Lung (tissue), 12 donors: Measurements from ENCODE around the gene SYNGAP1. TPM values are rescaled to one million over a fixed set of nuclear protein-coding genes. Genes with fewer than 3 reads are reported as not detected.

ENCODE experiments used
- ATAC-seq: fragments of 200-7000 bp; cut with Tn5 transposase; one replicate; pipeline ENCODE4 v1.9.1; 2020; ENCODE audit warnings: moderate number of reproducible peaks; ENCODE audit not compliant: insufficient read depth, low FRiP score
- DNase-seq, 3 donors: peaks; one replicate each; pipeline ENCODE4 v3.0.0-alpha.2; 2013 to 2017
- H3K27ac ChIP-seq, 2 donors: one replicate each; pipeline ENCODE4 v1.5.1; 2013; ENCODE audit warnings: mild to moderate bottlenecking in 2 of 2, moderate library complexity in 2 of 2, control low read depth in 1 of 2, inconsistent platforms in 1 of 2, low read depth in 1 of 2, low read length in 1 of 2
- H3K27me3 ChIP-seq, 3 donors: one replicate each; pipeline ENCODE4 v1.5.1; 2013; ENCODE audit warnings: low read length in 2 of 3; ENCODE audit not compliant: control insufficient read depth in 3 of 3, insufficient read depth in 3 of 3
- H3K36me3 ChIP-seq, 4 donors: one replicate each; pipeline ENCODE4 v1.5.1; 2013; ENCODE audit warnings: low read length in 4 of 4, mild to moderate bottlenecking in 1 of 4, moderate library complexity in 1 of 4; ENCODE audit not compliant: control insufficient read depth in 4 of 4, insufficient read depth in 4 of 4
- H3K4me1 ChIP-seq, 5 donors: one replicate each; pipeline ENCODE4 v1.5.1; 2013; ENCODE audit warnings: low read length in 5 of 5, mild to moderate bottlenecking in 2 of 5, moderate library complexity in 1 of 5; ENCODE audit not compliant: control insufficient read depth in 5 of 5, insufficient read depth in 5 of 5
- H3K4me3 ChIP-seq: one replicate; pipeline ENCODE4 v1.5.1; 2013; ENCODE audit warnings: mild to moderate bottlenecking, control low read depth, moderate library complexity
- H3K9ac ChIP-seq, 2 donors: one replicate each; pipeline ENCODE4 v1.5.1; 2013; ENCODE audit warnings: low read length in 2 of 2, control low read depth in 1 of 2; ENCODE audit not compliant: insufficient read depth in 1 of 2
- H3K9me3 ChIP-seq, 4 donors: one replicate each; pipeline ENCODE4 v1.5.1; 2013; ENCODE audit warnings: low read length in 3 of 4, mild to moderate bottlenecking in 1 of 4, moderate library complexity in 1 of 4; ENCODE audit not compliant: control insufficient read depth in 4 of 4, insufficient read depth in 3 of 4
- CTCF ChIP-seq: IDR thresholded peaks from 2 replicates; pipeline ENCODE4 v1.5.1; 2012; ENCODE audit warnings: mild to moderate bottlenecking; ENCODE audit errors: control extremely low read depth, extremely low read depth
- WGBS, 2 donors: extraction: QIAGEN DNeasy Blood & Tissue Kit; methylation state at CpG; one replicate each; pipeline ENCODE4 v1.1.7; 2013; 5-methylcytosine and 5-hydroxymethylcytosine counted together
- polyA plus RNA-seq, 2 donors: library from polyadenylated mRNA; stranded (reverse); fragments of 200-250 nt; gene quantifications; one replicate each; pipeline ENCODE4 v1.2.1, GENCODE V29; 2013
- total RNA-seq, 2 donors: library from RNA; depleted of rRNA in 1 of 2; stranded (reverse); fragments of >200 nt in 1 of 2; gene quantifications; one replicate each; pipeline ENCODE4 v1.2.1, GENCODE V29; 2014 to 2021
- donor health status: control.
- donor health status: control.
- donor health status: Bipolar disorder and iron deficiency.
- donor health status: healthy.
- donor health status: DM: yes; HTN: yes; CAD: no.

SYNGAP1 gene
- total and polyA plus RNA-seq, 4 donors = 9.2 to 32.0 (median 12.0) TPM

GRCh38 chr6:33411632-33412005, 8.2 kb upstream of the SYNGAP1 start:
- Histone ChIP-seq H3K4me1 (peaks cover 3 to 24% (median 7%) of the 10 kb centered on the region in 5 donors), H3K4me3 (peak overlapping the region; percentile 72), H3K27me3 (no peaks in the 10 kb centered on the region), H3K9ac (peak overlapping the region; percentile 25 to 83), H3K27ac (peak overlapping the region; percentile 90 to 92), H3K9me3 (no peaks in the 10 kb centered on the region), H3K36me3 (peaks cover 4 to 32% (median 19%) of the 10 kb centered on the region in 4 donors)
- TF ChIP-seq CTCF = no peak
- DNase-seq (no peak), ATAC-seq (no peak)
- WGBS, 2 donors = 55 to 73% methylated on average over 6 of the region's 6 CpGs

DNA sequence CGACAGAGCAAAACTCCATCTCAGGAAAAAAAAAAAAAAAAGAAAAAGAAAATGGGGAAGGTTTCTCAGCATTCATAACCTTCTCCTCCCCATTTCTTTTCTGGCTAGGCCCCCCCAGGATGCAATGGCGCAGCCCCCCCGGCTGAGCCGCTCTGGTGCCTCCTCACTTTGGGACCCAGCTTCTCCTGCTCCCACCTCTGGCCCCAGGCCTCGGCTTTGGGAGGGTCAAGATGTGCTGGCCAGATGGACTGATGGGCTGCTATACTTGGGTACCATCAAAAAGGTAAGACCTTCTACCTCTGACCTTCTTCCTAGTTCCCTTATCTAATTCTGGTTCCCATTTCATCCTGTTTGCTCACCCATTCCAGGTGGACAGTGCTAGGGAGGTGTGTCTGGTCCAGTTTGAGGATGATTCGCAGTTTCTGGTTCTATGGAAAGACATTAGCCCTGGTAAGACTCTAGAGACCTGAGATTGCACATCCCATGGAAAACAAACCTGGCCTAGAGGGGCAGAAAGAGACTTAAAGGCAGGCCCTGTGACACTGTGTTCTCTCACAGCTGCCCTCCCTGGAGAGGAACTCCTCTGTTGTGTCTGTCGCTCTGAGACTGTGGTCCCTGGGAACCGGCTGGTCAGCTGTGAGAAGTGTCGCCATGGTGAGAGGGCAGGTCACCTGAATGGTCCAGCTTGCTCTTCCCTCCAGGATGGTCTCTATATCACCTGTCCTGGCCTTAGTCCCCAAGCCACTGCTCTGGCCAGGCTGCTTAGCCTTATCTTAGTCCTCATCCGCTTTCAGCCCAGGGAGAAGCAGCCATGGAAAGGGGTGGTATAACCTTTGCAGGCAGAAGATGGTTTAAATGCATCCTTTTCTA, 7.5 kb upstream of the SYNGAP1 start:
- Histone ChIP-seq H3K9me3 (no peaks in the 10 kb centered on the region), H3K36me3 (peaks cover 4 to 32% (median 19%) of the 10 kb centered on the region in 4 donors), H3K9ac (no peak overlapping the region), H3K4me1 (peaks cover 3 to 32% (median 9%) of the 10 kb centered on the region in 5 donors), H3K4me3 (no peak overlapping the region), H3K27ac (peak overlapping the region in 1 of 2 donors; percentile 3), H3K27me3 (no peaks in the 10 kb centered on the region)
- DNase-seq (no peak), ATAC-seq (no peak)
- TF ChIP-seq CTCF = no peak
- WGBS, 2 donors = 91 to 94% methylated on average over 10 of the region's 10 CpGs

DNA sequence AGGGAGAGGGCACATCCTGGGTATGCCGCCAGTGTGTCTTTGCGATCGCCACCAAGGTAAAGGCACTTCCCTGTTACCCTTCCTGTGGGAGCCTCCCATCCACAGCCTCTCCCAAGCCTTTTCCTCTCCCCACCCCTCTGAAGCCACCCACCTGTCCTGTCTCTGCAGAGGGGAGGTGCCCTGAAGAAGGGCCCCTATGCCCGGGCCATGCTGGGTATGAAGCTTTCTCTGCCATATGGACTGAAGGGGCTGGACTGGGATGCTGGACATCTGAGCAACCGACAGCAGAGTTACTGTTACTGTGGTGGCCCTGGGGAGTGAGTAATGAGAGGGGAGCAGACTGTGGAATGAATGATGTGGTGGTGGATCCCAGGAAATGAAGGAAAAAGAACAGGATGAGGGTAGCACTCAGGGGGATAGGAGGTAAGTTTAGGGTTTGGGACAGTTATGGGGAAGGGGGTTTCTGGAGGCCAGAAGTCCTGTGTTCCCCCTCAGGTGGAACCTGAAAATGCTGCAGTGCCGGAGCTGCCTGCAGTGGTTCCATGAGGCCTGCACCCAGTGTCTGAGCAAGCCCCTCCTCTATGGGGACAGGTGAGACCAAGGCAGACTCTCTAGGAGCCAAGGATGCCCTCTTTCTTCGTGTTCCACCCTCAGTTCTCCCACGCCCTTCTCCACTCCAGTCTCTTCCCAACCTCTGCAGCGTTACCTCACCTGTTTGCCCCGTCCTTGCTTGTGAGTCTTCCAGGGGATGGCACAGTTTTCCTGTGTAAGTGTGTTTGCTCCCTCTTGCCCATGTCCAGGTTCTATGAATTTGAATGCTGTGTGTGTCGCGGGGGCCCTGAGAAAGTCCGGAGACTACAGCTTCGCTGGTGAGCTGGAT, 6.4 kb upstream of the SYNGAP1 start:
- DNase-seq (no peak), ATAC-seq (no peak)
- Histone ChIP-seq H3K9me3 (no peaks in the 10 kb centered on the region), H3K36me3 (peaks cover 4 to 32% (median 16%) of the 10 kb centered on the region in 4 donors), H3K4me3 (no peak overlapping the region), H3K4me1 (peaks cover 4 to 34% (median 11%) of the 10 kb centered on the region in 5 donors), H3K27me3 (no peaks in the 10 kb centered on the region), H3K9ac (no peak overlapping the region), H3K27ac (no peak overlapping the region)
- no peak for TF ChIP-seq CTCF
- 88 to 91% methylated on average over 14 of the region's 14 CpGs for WGBS, 2 donors
